ENCODE results near the gene CDADC1. TPM values are rescaled to one million over a fixed set of nuclear protein-coding genes. Genes with fewer than 3 reads are reported as not detected.

Gene CDADC1
- total RNA-seq, 2 donors from 2014 or later = 3.9 to 5.6 TPM

- H3K27ac ChIP-seq = no peak overlapping the region
Measured at GRCh38 chr13:49305792-49306425, 58.2 kb downstream of the CDADC1 start.

GRCh38 chr13:49307365-49307764, 59.6 kb downstream of the CDADC1 start:
- ATAC-seq (no peak), DNase-seq (peak in 1 of 4 donors; percentile 29)
- WGBS, 2 donors = 90 to 93% methylated on average over 6 of the region's 6 CpGs
- H3K36me3 ChIP-seq (replicated peaks in 1 of 2; ENCODE audit: insufficient read depth in 1 of 2, low read depth in 2 of 2) = no peaks in the 10 kb centered on the region
- TF ChIP-seq POLR2A (IDR thresholded peaks at IDR 0.05) (no peak), CTCF (IDR thresholded peaks at IDR 0.05) (no peak)
- H3K27ac ChIP-seq = peak overlapping the region; percentile 84 to 91 (median 87)
- H3K27me3 ChIP-seq = no peaks in the 10 kb centered on the region
- H3K4me3 ChIP-seq = no peak overlapping the region
- intact Hi-C loops (cut with DNase I) = no loop called here
- peaks cover 47% of the 10 kb centered on the region for H3K4me1 ChIP-seq
- H3K9me3 ChIP-seq = no peaks in the 10 kb centered on the region

More at GRCh38 chr13:49305792-49306425, 58.2 kb downstream of the CDADC1 start:
- H3K4me3 ChIP-seq = no peak overlapping the region
- 82 to 89% methylated on average over 15 of the region's 15 CpGs for WGBS, 2 donors
- intact Hi-C loops (cut with DNase I) = no loop called here
- no peak for DNase-seq
- H3K36me3 ChIP-seq (replicated peaks in 1 of 2; ENCODE audit: insufficient read depth in 1 of 2, low read depth in 2 of 2) = no peaks in the 10 kb centered on the region
- no peaks in the 10 kb centered on the region for H3K27me3 ChIP-seq
- no peaks in the 10 kb centered on the region for H3K9me3 ChIP-seq
- TF ChIP-seq POLR2A (IDR thresholded peaks at IDR 0.05) (no peak), CTCF (IDR thresholded peaks at IDR 0.05) (no peak)
- no peak for ATAC-seq
- H3K4me1 ChIP-seq = peaks cover 55% of the 10 kb centered on the region

GRCh38 chr13:49308097-49308875, 60.6 kb downstream of the CDADC1 start:
- peaks cover 37% of the 10 kb centered on the region for H3K4me1 ChIP-seq
- 23 to 33% methylated on average over 2 to 7 of the region's 7 CpGs for WGBS, 2 donors
- H3K9me3 ChIP-seq = no peaks in the 10 kb centered on the region
- H3K4me3 ChIP-seq = no peak overlapping the region
- no peaks in the 10 kb centered on the region for H3K36me3 ChIP-seq (replicated peaks in 1 of 2; ENCODE audit: insufficient read depth in 1 of 2, low read depth in 2 of 2)
- intact Hi-C loops (cut with DNase I) = no loop called here
- TF ChIP-seq POLR2A (IDR thresholded peaks at IDR 0.05) (peak in 2 of 3 donors; percentile 37 to 43), CTCF (IDR thresholded peaks at IDR 0.05) (peak in 1 of 7 experiments; percentile 3)
- DNase-seq (peak; percentile 78 to 89 (median 84)), ATAC-seq (peak; percentile 87)
- no peaks in the 10 kb centered on the region for H3K27me3 ChIP-seq
- peak overlapping the region; percentile 84 to 91 (median 87) for H3K27ac ChIP-seq

- TF ChIP-seq POLR2A (IDR thresholded peaks at IDR 0.05) (no peak), CTCF (IDR thresholded peaks at IDR 0.05) (peak in 1 of 7 experiments; percentile 1)
- peaks cover 35% of the 10 kb centered on the region for H3K4me1 ChIP-seq
- H3K27me3 ChIP-seq = no peaks in the 10 kb centered on the region
- no peak overlapping the region for H3K4me3 ChIP-seq
- no peaks in the 10 kb centered on the region for H3K36me3 ChIP-seq (replicated peaks in 1 of 2; ENCODE audit: insufficient read depth in 1 of 2, low read depth in 2 of 2)
- DNase-seq = peak; percentile 75 to 89 (median 83)
- 22 to 26% methylated on average over 11 of the region's 11 CpGs for WGBS, 2 donors
- ATAC-seq = peak; percentile 77
- intact Hi-C loops (cut with DNase I) = no loop called here
- H3K27ac ChIP-seq = peak overlapping the region; percentile 84 to 91 (median 87)
- no peaks in the 10 kb centered on the region for H3K9me3 ChIP-seq
Measured at GRCh38 chr13:49308921-49309408, 61.2 kb downstream of the CDADC1 start.
